ENCODE data around the gene GEMIN7.

GRCh38 chr19:45058622-45059159 lies 20.4 kb upstream of the GEMIN7 start:
- TF ChIP-seq CTCF (IDR thresholded peaks at IDR 0.05; ENCODE audit: low read depth, low read length, missing input control) (no peak), YY1 (IDR thresholded peaks at IDR 0.05) (no peak), MAX (IDR thresholded peaks at IDR 0.05) (no peak), REST (IDR thresholded peaks at IDR 0.05) (no peak), RXRA (IDR thresholded peaks at IDR 0.05) (no peak), EGR1 (IDR thresholded peaks at IDR 0.05; ENCODE audit: low read depth in 2 of 2) (no peak), JUND (IDR thresholded peaks at IDR 0.05) (no peak), ATF3 (IDR thresholded peaks at IDR 0.05) (no peak), TAF1 (conservative IDR thresholded peaks at IDR 0.05) (no peak), FOXA1 (IDR thresholded peaks at IDR 0.05) (no peak), RAD21 (IDR thresholded peaks at IDR 0.05) (no peak)
